HG03196 (cell line): ENCODE results near the gene SCARF1.

Experiments
- ATAC-seq: cut with Tn5 transposase; IDR thresholded peaks from one replicate; pipeline ENCODE4 v1.9.1; 2021; ENCODE audit not compliant: unreplicated experiment

Gene SCARF1

GRCh38 chr17:1628856-1629503, 16.6 kb downstream of the SCARF1 start:
- peak; percentile 51 for ATAC-seq

- peak; percentile 45 for ATAC-seq
Observed at GRCh38 chr17:1627982-1628855, 17.3 kb downstream of the SCARF1 start, which contains the start of gene SLC43A2. Gene SLC43A2, minus strand, starts transcription at chr17:1628834. Its CDS starts 960 bp downstream, at chr17:1627874.

- ATAC-seq = no peak
Observed at GRCh38 chr17:1627182-1627981, 18.1 kb downstream of the SCARF1 start.

GRCh38 chr17:1626333-1626732, 19.2 kb downstream of the SCARF1 start:
- no peak for ATAC-seq

- ATAC-seq = no peak
Observed at GRCh38 chr17:1625581-1625980, 20.0 kb downstream of the SCARF1 start.

- no peak for ATAC-seq
Observed at GRCh38 chr17:1625053-1625452, 20.5 kb downstream of the SCARF1 start.

- no peak for ATAC-seq
Observed at GRCh38 chr17:1624650-1625049, 20.9 kb downstream of the SCARF1 start.

- ATAC-seq = no peak
Observed at GRCh38 chr17:1623057-1623630, 22.4 kb downstream of the SCARF1 start.

- no peak for ATAC-seq
Observed at GRCh38 chr17:1621273-1621954, 24.1 kb downstream of the SCARF1 start.

- ATAC-seq = no peak
Observed at GRCh38 chr17:1620486-1620885, 25.0 kb downstream of the SCARF1 start.

- no peak for ATAC-seq
Observed at GRCh38 chr17:1617620-1618174, 27.8 kb downstream of the SCARF1 start.

GRCh38 chr17:1616101-1616500, 29.4 kb downstream of the SCARF1 start:
- no peak for ATAC-seq

GRCh38 chr17:1612400-1612799, 33.1 kb downstream of the SCARF1 start:
- ATAC-seq = no peak

- ATAC-seq = no peak
Observed at GRCh38 chr17:1611715-1612114, 33.8 kb downstream of the SCARF1 start.

GRCh38 chr17:1608676-1609075, 36.9 kb downstream of the SCARF1 start:
- no peak for ATAC-seq

GRCh38 chr17:1607971-1608320, 37.6 kb downstream of the SCARF1 start:
- no peak for ATAC-seq

GRCh38 chr17:1606352-1606985, 39.1 kb downstream of the SCARF1 start:
- no peak for ATAC-seq

- no peak for ATAC-seq
Observed at GRCh38 chr17:1605681-1606351, 39.7 kb downstream of the SCARF1 start.

GRCh38 chr17:1604831-1605528, 40.6 kb downstream of the SCARF1 start:
- no peak for ATAC-seq
